IPS-20b (cell line): Measurements from ENCODE around the gene GNA12.
"Not testable (repeated sequence)": the region's sequence is repeated elsewhere in the genome, so short reads cannot be mapped to it uniquely, and the experiment has no call there.

Source experiments
- H3K27ac ChIP-seq: one replicate; pipeline ENCODE4 v1.5.1; 2013; ENCODE audit warnings: low read length
- H3K27me3 ChIP-seq: 2 replicates; pipeline ENCODE4 v1.6.1; 2013; ENCODE audit warnings: mild to moderate bottlenecking, low read length, inconsistent platforms; ENCODE audit not compliant: insufficient read depth
- H3K36me3 ChIP-seq: 2 replicates; pipeline ENCODE4 v1.6.1; 2013; ENCODE audit warnings: low read depth, mild to moderate bottlenecking, inconsistent platforms, low read length, moderate library complexity; ENCODE audit not compliant: insufficient read depth
- H3K4me1 ChIP-seq: 2 replicates; pipeline ENCODE4 v1.6.1; 2013; ENCODE audit warnings: mild to moderate bottlenecking, control low read depth, inconsistent platforms, low read length, moderate library complexity; ENCODE audit not compliant: insufficient read depth
- H3K4me3 ChIP-seq: 2 replicates; pipeline ENCODE4 v1.5.1; 2013; ENCODE audit warnings: mild to moderate bottlenecking, low read length, inconsistent platforms
- H3K9ac ChIP-seq: 2 replicates; pipeline ENCODE4 v1.6.1; 2013; ENCODE audit warnings: low read depth, mild to moderate bottlenecking, inconsistent platforms, low read length, moderate library complexity
- H3K9me3 ChIP-seq: 2 replicates; pipeline ENCODE4 v1.6.1; 2013; ENCODE audit warnings: mild to moderate bottlenecking, low read depth, low read length, inconsistent platforms; ENCODE audit not compliant: insufficient read depth

The GNA12 gene

DNA sequence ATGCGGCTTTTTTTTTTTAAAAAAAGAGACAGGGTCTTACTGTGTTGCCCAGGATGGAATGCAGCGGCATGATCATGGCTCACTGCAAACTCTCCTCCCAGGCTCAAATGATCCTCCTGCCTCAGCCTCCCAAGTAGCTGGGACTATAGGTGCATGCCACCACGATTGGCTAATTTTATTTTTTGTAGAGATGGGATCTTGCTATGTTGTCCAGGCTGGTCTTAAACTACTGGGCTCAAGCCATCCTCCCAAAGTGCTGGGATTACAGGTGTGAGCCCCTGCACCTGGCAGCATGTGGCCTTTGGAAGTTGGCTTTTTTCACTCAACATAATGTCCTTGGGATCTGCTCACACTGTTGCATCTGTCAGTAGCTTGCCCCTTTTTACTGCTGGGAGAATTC is 91.0 kb downstream of the GNA12 start:
- no peak overlapping the region for H3K9ac ChIP-seq
- no peaks in the 10 kb centered on the region for H3K27me3 ChIP-seq
- no peaks in the 10 kb centered on the region for H3K9me3 ChIP-seq
- H3K4me1 ChIP-seq: peaks cover 18% of the 10 kb centered on the region; the same call in 1 of the 2 replicates
- no peaks in the 10 kb centered on the region for H3K36me3 ChIP-seq
- no peak overlapping the region for H3K4me3 ChIP-seq
- H3K27ac ChIP-seq: no peak overlapping the region

DNA sequence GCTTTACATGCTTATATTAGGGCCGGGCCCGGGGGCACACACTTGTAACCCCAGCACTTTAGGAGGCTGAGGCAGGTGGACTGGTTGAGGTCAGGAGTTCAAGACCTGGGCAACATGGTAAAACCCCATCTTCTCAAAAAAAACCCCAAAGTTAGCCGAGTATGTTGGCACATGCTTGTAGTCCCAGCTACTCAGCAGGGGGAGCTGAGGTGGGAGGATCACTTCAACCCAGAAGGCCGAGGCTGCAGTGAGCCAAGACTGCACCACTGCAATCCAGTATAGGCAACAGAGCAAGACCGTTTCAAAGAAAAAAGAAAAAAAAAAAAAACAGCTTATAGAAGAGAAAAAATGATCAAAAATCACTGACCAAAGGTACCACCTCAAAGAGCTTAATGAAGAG is 93.0 kb downstream of the GNA12 start:
- no peak overlapping the region for H3K4me3 ChIP-seq
- peaks cover 9% of the 10 kb centered on the region; the same call in 1 of the 2 replicates for H3K4me1 ChIP-seq
- H3K9me3 ChIP-seq: no peaks in the 10 kb centered on the region
- H3K27me3 ChIP-seq: no peaks in the 10 kb centered on the region
- no peak overlapping the region for H3K27ac ChIP-seq
- no peaks in the 10 kb centered on the region for H3K36me3 ChIP-seq
- H3K9ac ChIP-seq: no peak overlapping the region

- H3K4me3 ChIP-seq: no peak overlapping the region
- peaks cover 9% of the 10 kb centered on the region; the same call in 1 of the 2 replicates for H3K4me1 ChIP-seq
- H3K27ac ChIP-seq: no peak overlapping the region
- no peaks in the 10 kb centered on the region for H3K9me3 ChIP-seq
- H3K27me3 ChIP-seq: no peaks in the 10 kb centered on the region
- H3K36me3 ChIP-seq: no peaks in the 10 kb centered on the region
- no peak overlapping the region for H3K9ac ChIP-seq
These were observed 94.1 kb downstream of the GNA12 start for GRCh38 chr7:2750004-2750407.

GRCh38 chr7:2748684-2749083 is 95.4 kb downstream of the GNA12 start:
- not testable (repeated sequence) for H3K4me3 ChIP-seq, H3K9ac ChIP-seq, H3K36me3 ChIP-seq, H3K27me3 ChIP-seq, H3K27ac ChIP-seq, H3K9me3 ChIP-seq, H3K4me1 ChIP-seq

GRCh38 chr7:2743523-2744185 is 100.5 kb downstream of the GNA12 start:
- H3K9ac ChIP-seq, H3K36me3 ChIP-seq, H3K27ac ChIP-seq, H3K4me1 ChIP-seq, H3K9me3 ChIP-seq, H3K27me3 ChIP-seq, H3K4me3 ChIP-seq: not testable (repeated sequence)

DNA sequence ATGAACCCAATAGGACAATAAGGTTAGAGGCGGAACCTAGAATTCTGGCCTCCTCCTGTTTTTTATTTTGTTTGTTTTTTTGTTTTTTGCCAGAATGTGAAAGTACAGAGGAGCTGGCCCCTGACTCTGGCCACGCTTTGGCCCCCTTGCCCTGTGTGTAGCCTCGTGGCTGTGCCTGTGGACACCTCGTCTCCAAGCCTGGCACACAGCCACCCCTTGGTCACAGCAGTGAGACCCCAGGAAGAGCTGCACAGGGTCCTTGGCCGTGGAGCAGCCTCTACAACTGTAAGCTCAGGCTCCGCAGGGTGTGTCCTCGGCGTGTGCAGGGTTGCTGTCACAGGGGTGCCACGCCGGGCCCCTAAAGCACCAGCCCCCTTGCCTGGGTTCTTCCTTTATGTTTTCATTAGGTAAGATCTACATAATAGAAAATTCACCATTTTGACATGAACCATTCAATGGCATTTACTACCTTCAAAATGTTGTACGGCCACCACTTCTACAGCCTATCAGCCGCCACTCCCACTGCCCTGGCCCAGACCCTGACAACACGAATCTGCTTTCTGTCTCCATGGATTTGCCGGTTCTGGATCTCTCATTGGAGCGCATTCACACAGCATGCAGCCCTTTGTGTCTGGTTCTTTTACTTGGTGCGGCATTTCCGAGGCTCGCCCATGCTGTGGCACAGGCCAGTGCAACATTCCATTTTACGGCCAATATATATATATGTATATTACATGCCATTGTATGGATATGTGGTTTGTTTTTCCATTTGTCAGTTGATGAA is 105.2 kb downstream of the GNA12 start:
- Histone ChIP-seq H3K27me3 (no peaks in the 10 kb centered on the region), H3K9ac (no peak overlapping the region), H3K4me3 (no peak overlapping the region), H3K27ac (no peak overlapping the region), H3K36me3 (0 out of 2 replicates have a peak, but pooled peaks cover 3% of the 10 kb centered on the region), H3K4me1 (no peaks in the 10 kb centered on the region), H3K9me3 (peaks cover 3% of the 10 kb centered on the region; the same call in 1 of the 2 replicates)

DNA sequence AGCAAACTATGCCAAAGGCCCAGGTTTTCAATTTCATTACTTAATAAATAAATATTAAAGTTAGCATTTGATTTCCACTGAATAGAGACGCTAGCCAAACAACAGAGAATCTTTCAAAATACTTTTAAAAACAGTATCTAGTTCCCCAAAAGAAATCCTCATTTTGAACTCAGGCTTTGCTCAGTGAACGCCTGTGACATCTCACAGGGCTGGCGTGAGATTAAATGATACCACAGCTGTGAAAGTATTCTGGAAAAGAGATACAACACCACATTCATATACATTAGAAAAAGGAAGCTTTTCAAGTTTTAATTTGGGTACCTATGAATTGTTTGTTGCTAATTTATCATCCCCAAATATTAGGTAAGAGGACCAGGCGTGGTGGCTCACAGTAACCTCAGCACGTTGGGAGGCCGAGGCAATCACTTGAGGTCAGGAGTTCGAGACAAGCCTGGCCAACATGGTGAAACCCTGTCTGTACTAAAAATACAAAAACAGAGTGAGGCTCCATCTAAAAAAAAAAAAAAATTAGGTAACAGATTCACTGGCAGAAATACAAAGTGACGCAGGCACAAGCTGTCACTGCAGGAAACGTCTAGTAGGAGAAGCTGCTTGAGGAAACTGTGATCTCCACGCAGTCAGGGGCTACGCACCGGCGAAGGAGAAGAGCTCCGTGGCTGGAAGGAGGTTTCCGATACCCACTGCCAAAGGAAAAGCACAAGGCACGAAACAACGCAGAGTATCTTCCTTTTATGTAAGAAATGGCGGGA is 106.2 kb downstream of the GNA12 start:
- Histone ChIP-seq H3K4me1 (no peaks in the 10 kb centered on the region), H3K4me3 (no peak overlapping the region), H3K36me3 (peaks cover 9% of the 10 kb centered on the region; the same call in 1 of the 2 replicates), H3K27me3 (no peaks in the 10 kb centered on the region), H3K9ac (no peak overlapping the region), H3K27ac (no peak overlapping the region), H3K9me3 (no peaks in the 10 kb centered on the region)

GRCh38 chr7:2737005-2737743 is 106.9 kb downstream of the GNA12 start:
- H3K27me3 ChIP-seq, H3K9me3 ChIP-seq, H3K27ac ChIP-seq, H3K9ac ChIP-seq, H3K4me3 ChIP-seq, H3K4me1 ChIP-seq: not testable (repeated sequence)
- peaks cover 12% of the 10 kb centered on the region; the same call in 1 of the 2 replicates for H3K36me3 ChIP-seq

- peaks cover 19% of the 10 kb centered on the region; the same call in 1 of the 2 replicates for H3K36me3 ChIP-seq
- H3K27me3 ChIP-seq: no peaks in the 10 kb centered on the region
- H3K9me3 ChIP-seq: no peaks in the 10 kb centered on the region
- H3K9ac ChIP-seq: no peak overlapping the region
- no peak overlapping the region for H3K27ac ChIP-seq
- H3K4me3 ChIP-seq: no peak overlapping the region
- H3K4me1 ChIP-seq: no peaks in the 10 kb centered on the region
These were observed 107.6 kb downstream of the GNA12 start for GRCh38 chr7:2736411-2736914.

- H3K4me3 ChIP-seq: no peak overlapping the region
- H3K27me3 ChIP-seq: no peaks in the 10 kb centered on the region
- H3K9ac ChIP-seq: no peak overlapping the region
- H3K27ac ChIP-seq: no peak overlapping the region
- no peaks in the 10 kb centered on the region for H3K4me1 ChIP-seq
- H3K36me3 ChIP-seq: peaks cover 26% of the 10 kb centered on the region
- H3K9me3 ChIP-seq: no peaks in the 10 kb centered on the region
These were observed 108.4 kb downstream of the GNA12 start for GRCh38 chr7:2735744-2736143.
